SK-N-MC (cell line): ENCODE data around the gene CACNA1H.

Source experiments
- EZH2 ChIP-seq: fragments of 200-600 bp; sonication (generic); IDR thresholded peaks from one replicate; pipeline ENCODE4 v1.6.1; 2017; ENCODE audit warnings: antibody characterized with exemption
- POLR2AphosphoS5 ChIP-seq: IDR thresholded peaks from 2 replicates; pipeline ENCODE4 v1.6.1; 2012; ENCODE audit warnings: mild to moderate bottlenecking, low read depth, low read length, borderline replicate concordance

DNA sequence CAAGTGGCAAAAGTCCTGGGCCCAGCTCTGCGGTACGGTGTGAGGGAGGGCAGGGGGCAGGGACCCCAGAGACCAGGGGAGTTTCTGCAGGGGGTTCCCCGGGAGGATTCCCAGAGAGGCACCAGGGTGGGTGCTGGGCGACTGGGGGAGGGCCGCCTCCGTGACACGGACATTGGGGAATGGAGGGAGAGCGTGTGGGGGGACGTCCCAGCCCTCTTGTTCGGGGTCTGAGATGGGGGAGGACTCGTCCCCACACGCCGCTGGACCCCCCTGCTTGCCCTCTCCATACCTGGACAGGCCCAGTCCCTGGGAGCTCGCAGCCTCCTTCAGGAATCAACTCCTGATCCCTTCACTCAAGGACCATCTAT, 30.5 kb upstream of the CACNA1H start:
- TF ChIP-seq EZH2 = no peak
- TF ChIP-seq POLR2AphosphoS5 = no peak
